ENCODE measurements around the gene CYB5R2. TPM values are rescaled to one million over a fixed set of nuclear protein-coding genes. Genes with fewer than 3 reads are reported as not detected.
A peak's percentile ranks its signal among the peaks of the same experiment; 100 is the strongest.

CYB5R2 gene
- total and polyA plus RNA-seq, 2 experiments from 2014 or later = 40.9 to 56.2 TPM

GRCh38 chr11:7668464-7668863, 4.8 kb downstream of the CYB5R2 start (continued):
- TF ChIP-seq, protein P1, sequence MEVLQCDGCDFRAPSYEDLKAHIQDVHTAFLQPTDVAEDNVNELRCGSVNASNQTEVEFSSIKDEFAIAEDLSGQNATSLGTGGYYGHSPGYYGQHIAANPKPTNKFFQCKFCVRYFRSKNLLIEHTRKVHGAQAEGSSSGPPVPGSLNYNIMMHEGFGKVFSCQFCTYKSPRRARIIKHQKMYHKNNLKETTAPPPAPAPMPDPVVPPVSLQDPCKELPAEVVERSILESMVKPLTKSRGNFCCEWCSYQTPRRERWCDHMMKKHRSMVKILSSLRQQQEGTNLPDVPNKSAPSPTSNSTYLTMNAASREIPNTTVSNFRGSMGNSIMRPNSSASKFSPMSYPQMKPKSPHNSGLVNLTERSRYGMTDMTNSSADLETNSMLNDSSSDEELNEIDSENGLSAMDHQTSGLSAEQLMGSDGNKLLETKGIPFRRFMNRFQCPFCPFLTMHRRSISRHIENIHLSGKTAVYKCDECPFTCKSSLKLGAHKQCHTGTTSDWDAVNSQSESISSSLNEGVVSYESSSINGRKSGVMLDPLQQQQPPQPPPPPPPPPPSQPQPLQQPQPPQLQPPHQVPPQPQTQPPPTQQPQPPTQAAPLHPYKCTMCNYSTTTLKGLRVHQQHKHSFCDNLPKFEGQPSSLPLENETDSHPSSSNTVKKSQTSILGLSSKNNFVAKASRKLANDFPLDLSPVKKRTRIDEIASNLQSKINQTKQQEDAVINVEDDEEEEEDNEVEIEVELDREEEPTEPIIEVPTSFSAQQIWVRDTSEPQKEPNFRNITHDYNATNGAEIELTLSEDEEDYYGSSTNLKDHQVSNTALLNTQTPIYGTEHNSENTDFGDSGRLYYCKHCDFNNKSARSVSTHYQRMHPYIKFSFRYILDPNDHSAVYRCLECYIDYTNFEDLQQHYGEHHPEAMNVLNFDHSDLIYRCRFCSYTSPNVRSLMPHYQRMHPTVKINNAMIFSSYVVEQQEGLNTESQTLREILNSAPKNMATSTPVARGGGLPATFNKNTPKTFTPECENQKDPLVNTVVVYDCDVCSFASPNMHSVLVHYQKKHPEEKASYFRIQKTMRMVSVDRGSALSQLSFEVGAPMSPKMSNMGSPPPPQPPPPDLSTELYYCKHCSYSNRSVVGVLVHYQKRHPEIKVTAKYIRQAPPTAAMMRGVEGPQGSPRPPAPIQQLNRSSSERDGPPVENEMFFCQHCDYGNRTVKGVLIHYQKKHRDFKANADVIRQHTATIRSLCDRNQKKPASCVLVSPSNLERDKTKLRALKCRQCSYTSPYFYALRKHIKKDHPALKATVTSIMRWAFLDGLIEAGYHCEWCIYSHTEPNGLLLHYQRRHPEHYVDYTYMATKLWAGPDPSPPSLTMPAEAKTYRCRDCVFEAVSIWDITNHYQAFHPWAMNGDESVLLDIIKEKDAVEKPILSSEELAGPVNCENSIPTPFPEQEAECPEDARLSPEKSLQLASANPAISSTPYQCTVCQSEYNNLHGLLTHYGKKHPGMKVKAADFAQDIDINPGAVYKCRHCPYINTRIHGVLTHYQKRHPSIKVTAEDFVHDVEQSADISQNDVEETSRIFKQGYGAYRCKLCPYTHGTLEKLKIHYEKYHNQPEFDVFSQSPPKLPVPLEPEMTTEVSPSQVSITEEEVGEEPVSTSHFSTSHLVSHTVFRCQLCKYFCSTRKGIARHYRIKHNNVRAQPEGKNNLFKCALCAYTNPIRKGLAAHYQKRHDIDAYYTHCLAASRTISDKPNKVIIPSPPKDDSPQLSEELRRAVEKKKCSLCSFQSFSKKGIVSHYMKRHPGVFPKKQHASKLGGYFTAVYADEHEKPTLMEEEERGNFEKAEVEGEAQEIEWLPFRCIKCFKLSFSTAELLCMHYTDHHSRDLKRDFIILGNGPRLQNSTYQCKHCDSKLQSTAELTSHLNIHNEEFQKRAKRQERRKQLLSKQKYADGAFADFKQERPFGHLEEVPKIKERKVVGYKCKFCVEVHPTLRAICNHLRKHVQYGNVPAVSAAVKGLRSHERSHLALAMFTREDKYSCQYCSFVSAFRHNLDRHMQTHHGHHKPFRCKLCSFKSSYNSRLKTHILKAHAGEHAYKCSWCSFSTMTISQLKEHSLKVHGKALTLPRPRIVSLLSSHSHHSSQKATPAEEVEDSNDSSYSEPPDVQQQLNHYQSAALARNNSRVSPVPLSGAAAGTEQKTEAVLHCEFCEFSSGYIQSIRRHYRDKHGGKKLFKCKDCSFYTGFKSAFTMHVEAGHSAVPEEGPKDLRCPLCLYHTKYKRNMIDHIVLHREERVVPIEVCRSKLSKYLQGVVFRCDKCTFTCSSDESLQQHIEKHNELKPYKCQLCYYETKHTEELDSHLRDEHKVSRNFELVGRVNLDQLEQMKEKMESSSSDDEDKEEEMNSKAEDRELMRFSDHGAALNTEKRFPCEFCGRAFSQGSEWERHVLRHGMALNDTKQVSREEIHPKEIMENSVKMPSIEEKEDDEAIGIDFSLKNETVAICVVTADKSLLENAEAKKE (CRISPR knock-in tag; IDR thresholded peaks at IDR 0.05) = no peak
- TF ChIP-seq CREB1 (CRISPR knock-in tag; IDR thresholded peaks at IDR 0.05; ENCODE audit: low read depth) = no peak
- TF ChIP-seq STAT1 (IDR thresholded peaks at IDR 0.05; ENCODE audit: unreplicated experiment) = no peak

DNA sequence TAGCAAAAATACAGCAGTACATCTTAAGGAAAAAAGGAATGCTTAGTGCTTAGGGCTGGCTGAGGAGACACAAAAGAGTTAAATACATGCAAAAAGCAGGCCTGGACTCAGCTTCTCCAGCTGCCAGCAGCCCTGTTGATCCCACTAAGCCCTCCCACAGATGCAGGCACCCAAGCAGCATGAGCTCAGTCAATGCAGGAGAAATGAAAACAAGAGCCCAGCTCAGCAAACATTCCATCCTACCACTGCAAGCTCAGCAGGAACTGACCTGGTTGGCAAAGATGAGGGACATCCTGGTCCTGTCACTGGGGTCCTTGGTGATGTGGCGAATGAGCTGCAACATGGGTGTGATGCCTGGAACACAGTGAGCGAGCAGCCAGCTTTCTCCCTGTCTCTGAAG, 5.8 kb downstream of the CYB5R2 start:
- Histone ChIP-seq H4K20me1 (replicated peaks; ENCODE audit: insufficient read depth) (no peaks in the 10 kb centered on the region), H3K27ac (ENCODE audit: low read depth) (no peak overlapping the region), H3K4me3 (no peak overlapping the region), H2AFZ (no peak overlapping the region), H3K4me1 (ENCODE audit: insufficient read depth) (no peaks in the 10 kb centered on the region), H3K9me2 (ENCODE audit: insufficient read depth) (no peaks in the 10 kb centered on the region), H3K79me2 (replicated peaks; ENCODE audit: insufficient read depth) (no peaks in the 10 kb centered on the region), H3K27me3 (ENCODE audit: insufficient read depth) (no peaks in the 10 kb centered on the region), H3K36me3 (ENCODE audit: insufficient read depth) (peaks cover 20% of the 10 kb centered on the region), H3F3A (replicated peaks; ENCODE audit: low read depth) (no peaks in the 10 kb centered on the region), H3K4me2 (no peak overlapping the region)
- ATAC-seq = peak; percentile 41
- Mint-ChIP-seq H3K9me3 (peaks cover 23% of the 10 kb centered on the region), H3K36me3 (ENCODE audit: low read depth) (peaks cover 70% of the 10 kb centered on the region), H3K4me1 (peaks cover 13% of the 10 kb centered on the region), H3K4me3 (no peak overlapping the region), H3K27ac (no peak overlapping the region), H3K27me3 (ENCODE audit: insufficient read depth, low read depth, poor library complexity) (peaks cover 9% of the 10 kb centered on the region)
- DNase-seq (ENCODE audit: low spot score) = no peak
- TF ChIP-seq STAT1 (IDR thresholded peaks at IDR 0.05; ENCODE audit: unreplicated experiment) (no peak), CREB1 (CRISPR knock-in tag; IDR thresholded peaks at IDR 0.05; ENCODE audit: low read depth) (no peak), JUNB (IDR thresholded peaks at IDR 0.05; ENCODE audit: unreplicated experiment) (no peak), EZH2 (IDR thresholded peaks at IDR 0.05; ENCODE audit: low read depth, unreplicated experiment) (no peak), NANOG (IDR thresholded peaks at IDR 0.05; ENCODE audit: borderline replicate concordance) (no peak)
- TF ChIP-seq, protein P1 (CRISPR knock-in tag; IDR thresholded peaks at IDR 0.05) = no peak
- TF ChIP-seq, protein P2, sequence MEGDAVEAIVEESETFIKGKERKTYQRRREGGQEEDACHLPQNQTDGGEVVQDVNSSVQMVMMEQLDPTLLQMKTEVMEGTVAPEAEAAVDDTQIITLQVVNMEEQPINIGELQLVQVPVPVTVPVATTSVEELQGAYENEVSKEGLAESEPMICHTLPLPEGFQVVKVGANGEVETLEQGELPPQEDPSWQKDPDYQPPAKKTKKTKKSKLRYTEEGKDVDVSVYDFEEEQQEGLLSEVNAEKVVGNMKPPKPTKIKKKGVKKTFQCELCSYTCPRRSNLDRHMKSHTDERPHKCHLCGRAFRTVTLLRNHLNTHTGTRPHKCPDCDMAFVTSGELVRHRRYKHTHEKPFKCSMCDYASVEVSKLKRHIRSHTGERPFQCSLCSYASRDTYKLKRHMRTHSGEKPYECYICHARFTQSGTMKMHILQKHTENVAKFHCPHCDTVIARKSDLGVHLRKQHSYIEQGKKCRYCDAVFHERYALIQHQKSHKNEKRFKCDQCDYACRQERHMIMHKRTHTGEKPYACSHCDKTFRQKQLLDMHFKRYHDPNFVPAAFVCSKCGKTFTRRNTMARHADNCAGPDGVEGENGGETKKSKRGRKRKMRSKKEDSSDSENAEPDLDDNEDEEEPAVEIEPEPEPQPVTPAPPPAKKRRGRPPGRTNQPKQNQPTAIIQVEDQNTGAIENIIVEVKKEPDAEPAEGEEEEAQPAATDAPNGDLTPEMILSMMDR (conservative IDR thresholded peaks at IDR 0.05; ENCODE audit: low read depth in 2 of 2) = no peak
